SK-N-SH (cell line): Measurements from ENCODE around the gene PTH. TPM values are rescaled to one million over a fixed set of nuclear protein-coding genes. Genes with fewer than 3 reads are reported as not detected.

ENCODE experiments used
- CTCF ChIA-PET: fragments of 300-600, 350-600 bp; formaldehyde crosslinking; extraction: SDS; loops from one replicate; lab custom pipeline; 2021; lab: Yijun Ruan, JAX
- POLR2A ChIA-PET: fragments of 350-600 bp; sonication (Branson Sonifier 250); formaldehyde crosslinking; extraction: SDS; loops from one replicate; lab custom pipeline; 2020; ENCODE audit warnings: antibody characterized with exemption, inconsistent platforms; lab: Yijun Ruan, JAX
- DNase-seq: peaks from one replicate; pipeline ENCODE4 v3.0.0; 2012
- H2AFZ ChIP-seq: fragments of 200-600 bp; sonication (generic); 2 replicates; pipeline ENCODE4 v1.8.1; 2016; ENCODE audit warnings: antibody characterized with exemption, mild to moderate bottlenecking, low read depth
- H3F3A ChIP-seq: fragments of 200-600 bp; sonication (generic); replicated peaks from 2 replicates; pipeline ENCODE3; 2016; ENCODE audit warnings: antibody characterized with exemption, mild to moderate bottlenecking; ENCODE audit not compliant: insufficient read depth
- H3K27ac ChIP-seq, 2 experiments: fragments of 200-500 bp in 1 of 2; fragments of 200-600 bp in 1 of 2; sonication (Bioruptor generic) in 1 of 2; sonication (generic), shearing (Covaris generic) in 1 of 2; 2 replicates each; pipeline versions ENCODE4 v1.5.1 to v1.6.1; 2014 to 2016; ENCODE audit warnings: low read depth in 2 of 2, inconsistent platforms in 1 of 2, low read length in 1 of 2, mild to moderate bottlenecking in 1 of 2, mixed read lengths in 1 of 2
- H3K27me3 ChIP-seq: fragments of 200-600 bp; sonication (generic), shearing (Covaris generic); 2 replicates; pipeline ENCODE4 v1.6.1; 2016; ENCODE audit warnings: mixed run types; ENCODE audit not compliant: insufficient read depth
- H3K36me3 ChIP-seq, 2 experiments: fragments of 200-500 bp in 1 of 2; fragments of 200-600 bp in 1 of 2; sonication (Bioruptor generic) in 1 of 2; sonication (generic) in 1 of 2; replicated peaks in 1 of 2; 2 replicates each; pipeline versions ENCODE3 to v1.5.1; 2014 to 2016; ENCODE audit warnings: low read length in 1 of 2, mild to moderate bottlenecking in 1 of 2; ENCODE audit not compliant: insufficient read depth in 2 of 2, control insufficient read depth in 1 of 2
- H3K4me1 ChIP-seq, 2 experiments: fragments of 200-500 bp in 1 of 2; fragments of 200-600 bp in 1 of 2; sonication (Bioruptor generic) in 1 of 2; sonication (generic), shearing (Covaris generic) in 1 of 2; 2 replicates each; pipeline versions ENCODE4 v1.5.1 to v1.6.1; 2014 to 2016; ENCODE audit warnings: low read depth in 1 of 2, low read length in 1 of 2, mixed run types in 1 of 2; ENCODE audit not compliant: insufficient read depth in 2 of 2, control insufficient read depth in 1 of 2
- H3K4me2 ChIP-seq: fragments of 200-600 bp; sonication (generic), shearing (Covaris generic); 2 replicates; pipeline ENCODE4 v1.6.1; 2017; ENCODE audit warnings: mixed run types
- H3K4me3 ChIP-seq, 2 experiments: fragments of 200-500 bp in 1 of 2; fragments of 200-600 bp in 1 of 2; sonication (Bioruptor generic) in 1 of 2; sonication (generic), shearing (Covaris generic) in 1 of 2; 2 replicates each; pipeline versions ENCODE4 v1.5.1 to v1.8.1; 2014 to 2016; ENCODE audit warnings: low read depth in 2 of 2, inconsistent platforms in 1 of 2, low read length in 1 of 2, mild to moderate bottlenecking in 1 of 2, mixed read lengths in 1 of 2, moderate library complexity in 1 of 2
- H3K79me2 ChIP-seq: fragments of 200-600 bp; sonication (generic); 2 replicates; pipeline ENCODE4 v1.8.1; 2017; ENCODE audit warnings: mild to moderate bottlenecking; ENCODE audit not compliant: insufficient read depth
- H3K9ac ChIP-seq: fragments of 200-600 bp; sonication (generic); 2 replicates; pipeline ENCODE4 v1.6.1; 2017; ENCODE audit warnings: mixed run types
- H3K9me2 ChIP-seq: fragments of 200-600 bp; sonication (generic); 2 replicates; pipeline ENCODE4 v1.6.1; 2017; ENCODE audit warnings: mixed run types
- H3K9me3 ChIP-seq: fragments of 200-600 bp; sonication (generic); 2 replicates; pipeline ENCODE4 v1.6.1; 2017; ENCODE audit warnings: mixed run types, mild to moderate bottlenecking, moderate library complexity
- H4K20me1 ChIP-seq: fragments of 200-600 bp; sonication (generic); 2 replicates; pipeline ENCODE4 v1.6.1; 2017; ENCODE audit warnings: mild to moderate bottlenecking, mixed run types; ENCODE audit not compliant: insufficient read depth
- ELF1 ChIP-seq: IDR thresholded peaks from 2 replicates; pipeline ENCODE4 v1.4.0; 2012
- FOXJ3 ChIP-seq: sonication (generic); formaldehyde crosslinking; IDR thresholded peaks from 2 replicates; pipeline ENCODE4 v1.5.1; 2020; ENCODE audit warnings: mild to moderate bottlenecking, missing genetic modification reagents
- FOXM1 ChIP-seq: IDR thresholded peaks from 2 replicates; pipeline ENCODE4 v1.4.0; 2012; ENCODE audit warnings: low read depth, mild to moderate bottlenecking
- GATA2 ChIP-seq: sonication (generic); formaldehyde crosslinking; IDR thresholded peaks from 2 replicates; pipeline ENCODE4 v1.5.0; 2020; ENCODE audit warnings: mild to moderate bottlenecking, missing genetic modification reagents
- JUND ChIP-seq: IDR thresholded peaks from 2 replicates; pipeline ENCODE4 v1.4.0; 2012
- MXI1 ChIP-seq: IDR thresholded peaks from 2 replicates; pipeline ENCODE4 v1.6.1; 2012; ENCODE audit warnings: mild to moderate bottlenecking, low read depth, low read length, improper control_type of control experiment
- NRF1 ChIP-seq: IDR thresholded peaks from 2 replicates; pipeline ENCODE4 v1.6.1; 2012; ENCODE audit warnings: low read depth, mild to moderate bottlenecking, low read length
- RCOR1 ChIP-seq: fragments of 150-350 bp; IDR thresholded peaks from 2 replicates; pipeline ENCODE4 v1.6.1; 2017; ENCODE audit warnings: antibody characterized with exemption, low read length
- RXRA ChIP-seq: IDR thresholded peaks from 2 replicates; pipeline ENCODE4 v1.4.0; 2012; ENCODE audit warnings: low read depth, mild to moderate bottlenecking, borderline replicate concordance
- SMC3 ChIP-seq: IDR thresholded peaks from 2 replicates; pipeline ENCODE4 v1.6.1; 2012; ENCODE audit warnings: low read depth, low read length, improper control_type of control experiment
- TCF12 ChIP-seq: IDR thresholded peaks from 2 replicates; pipeline ENCODE4 v1.4.0; 2012
- TEAD4 ChIP-seq: IDR thresholded peaks from 2 replicates; pipeline ENCODE4 v1.4.0; 2012; ENCODE audit warnings: mild to moderate bottlenecking, borderline replicate concordance; ENCODE audit not compliant: insufficient read depth
- YY1 ChIP-seq: IDR thresholded peaks from 2 replicates; pipeline ENCODE4 v1.4.0; 2012; ENCODE audit warnings: low read depth, mild to moderate bottlenecking
- WGBS: methylation state at CpG from one replicate; pipeline ENCODE4 v1.1.6; 2017; ENCODE audit warnings: low lambda C conversion rate; 5-methylcytosine and 5-hydroxymethylcytosine counted together
- polyA plus RNA-seq, 3 experiments: library from polyadenylated mRNA; depleted of rRNA; stranded (reverse); fragments of >200 nt; gene quantifications; 2 replicates each; pipeline ENCODE4 v1.2.3, GENCODE V29; 2012
- TF ChIP-seq, protein P1 (sequence below): IDR thresholded peaks from 2 replicates; pipeline ENCODE4 v1.4.0; 2012; ENCODE audit warnings: low read depth
- TF ChIP-seq, protein P2 (sequence below): IDR thresholded peaks from 2 replicates; pipeline ENCODE4 v1.4.0; 2012; ENCODE audit warnings: low read depth, borderline replicate concordance
- TF ChIP-seq, protein P3 (sequence below): IDR thresholded peaks from 2 replicates; pipeline ENCODE4; 2012
- TF ChIP-seq, protein P4 (sequence below): IDR thresholded peaks from 2 replicates; pipeline ENCODE4 v1.6.1; 2012; ENCODE audit warnings: mild to moderate bottlenecking, low read depth, low read length, moderate library complexity
- TF ChIP-seq, protein P5 (sequence below): fragments of 150-350 bp; IDR thresholded peaks from 2 replicates; pipeline ENCODE4 v1.6.1; 2016; ENCODE audit warnings: mild to moderate bottlenecking, low read depth, low read length

The PTH gene
- polyA plus RNA-seq, 1 of the 3 experiments (the other 2 are of a cell fraction): not detected

DNA sequence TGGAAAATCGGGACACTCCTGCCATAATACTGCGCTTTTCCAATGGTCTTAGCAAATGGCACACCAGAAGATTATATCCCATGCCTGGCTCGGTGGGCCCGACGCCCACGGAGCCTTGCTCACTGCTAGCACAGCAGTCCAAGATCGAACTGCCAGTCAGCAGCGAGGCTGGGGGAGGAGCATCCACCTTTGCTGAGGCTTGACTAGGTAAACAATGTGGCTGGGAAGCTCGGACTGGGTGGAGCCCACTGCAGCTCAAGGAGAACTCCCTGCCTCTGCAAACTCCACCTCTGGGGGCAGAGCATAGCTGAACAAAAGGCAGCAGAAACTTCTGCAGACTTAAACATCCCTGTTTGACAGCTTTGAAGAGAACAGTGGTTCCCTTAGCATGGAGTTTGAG, 15.6 kb downstream of the PTH start:
- no peak overlapping the region for H3K4me2 ChIP-seq
- POLR2A ChIA-PET: no interaction called here
- TF ChIP-seq ELF1: no peak
- TF ChIP-seq RCOR1: no peak
- no peak for TF ChIP-seq TEAD4
- TF ChIP-seq GATA2 (CRISPR knock-in tag): no peak
- TF ChIP-seq FOXJ3: no peak
- TF ChIP-seq RXRA: no peak
- TF ChIP-seq YY1: no peak
- TF ChIP-seq, protein P1, sequence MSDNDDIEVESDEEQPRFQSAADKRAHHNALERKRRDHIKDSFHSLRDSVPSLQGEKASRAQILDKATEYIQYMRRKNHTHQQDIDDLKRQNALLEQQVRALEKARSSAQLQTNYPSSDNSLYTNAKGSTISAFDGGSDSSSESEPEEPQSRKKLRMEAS: no peak
- TF ChIP-seq, protein P2, sequence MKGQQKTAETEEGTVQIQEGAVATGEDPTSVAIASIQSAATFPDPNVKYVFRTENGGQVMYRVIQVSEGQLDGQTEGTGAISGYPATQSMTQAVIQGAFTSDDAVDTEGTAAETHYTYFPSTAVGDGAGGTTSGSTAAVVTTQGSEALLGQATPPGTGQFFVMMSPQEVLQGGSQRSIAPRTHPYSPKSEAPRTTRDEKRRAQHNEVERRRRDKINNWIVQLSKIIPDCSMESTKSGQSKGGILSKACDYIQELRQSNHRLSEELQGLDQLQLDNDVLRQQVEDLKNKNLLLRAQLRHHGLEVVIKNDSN: no peak
- no peak for TF ChIP-seq MXI1
- TF ChIP-seq, protein P3, sequence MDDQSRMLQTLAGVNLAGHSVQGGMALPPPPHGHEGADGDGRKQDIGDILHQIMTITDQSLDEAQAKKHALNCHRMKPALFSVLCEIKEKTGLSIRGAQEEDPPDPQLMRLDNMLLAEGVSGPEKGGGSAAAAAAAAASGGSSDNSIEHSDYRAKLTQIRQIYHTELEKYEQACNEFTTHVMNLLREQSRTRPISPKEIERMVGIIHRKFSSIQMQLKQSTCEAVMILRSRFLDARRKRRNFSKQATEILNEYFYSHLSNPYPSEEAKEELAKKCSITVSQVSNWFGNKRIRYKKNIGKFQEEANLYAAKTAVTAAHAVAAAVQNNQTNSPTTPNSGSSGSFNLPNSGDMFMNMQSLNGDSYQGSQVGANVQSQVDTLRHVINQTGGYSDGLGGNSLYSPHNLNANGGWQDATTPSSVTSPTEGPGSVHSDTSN: no peak
- TF ChIP-seq, protein P4, sequence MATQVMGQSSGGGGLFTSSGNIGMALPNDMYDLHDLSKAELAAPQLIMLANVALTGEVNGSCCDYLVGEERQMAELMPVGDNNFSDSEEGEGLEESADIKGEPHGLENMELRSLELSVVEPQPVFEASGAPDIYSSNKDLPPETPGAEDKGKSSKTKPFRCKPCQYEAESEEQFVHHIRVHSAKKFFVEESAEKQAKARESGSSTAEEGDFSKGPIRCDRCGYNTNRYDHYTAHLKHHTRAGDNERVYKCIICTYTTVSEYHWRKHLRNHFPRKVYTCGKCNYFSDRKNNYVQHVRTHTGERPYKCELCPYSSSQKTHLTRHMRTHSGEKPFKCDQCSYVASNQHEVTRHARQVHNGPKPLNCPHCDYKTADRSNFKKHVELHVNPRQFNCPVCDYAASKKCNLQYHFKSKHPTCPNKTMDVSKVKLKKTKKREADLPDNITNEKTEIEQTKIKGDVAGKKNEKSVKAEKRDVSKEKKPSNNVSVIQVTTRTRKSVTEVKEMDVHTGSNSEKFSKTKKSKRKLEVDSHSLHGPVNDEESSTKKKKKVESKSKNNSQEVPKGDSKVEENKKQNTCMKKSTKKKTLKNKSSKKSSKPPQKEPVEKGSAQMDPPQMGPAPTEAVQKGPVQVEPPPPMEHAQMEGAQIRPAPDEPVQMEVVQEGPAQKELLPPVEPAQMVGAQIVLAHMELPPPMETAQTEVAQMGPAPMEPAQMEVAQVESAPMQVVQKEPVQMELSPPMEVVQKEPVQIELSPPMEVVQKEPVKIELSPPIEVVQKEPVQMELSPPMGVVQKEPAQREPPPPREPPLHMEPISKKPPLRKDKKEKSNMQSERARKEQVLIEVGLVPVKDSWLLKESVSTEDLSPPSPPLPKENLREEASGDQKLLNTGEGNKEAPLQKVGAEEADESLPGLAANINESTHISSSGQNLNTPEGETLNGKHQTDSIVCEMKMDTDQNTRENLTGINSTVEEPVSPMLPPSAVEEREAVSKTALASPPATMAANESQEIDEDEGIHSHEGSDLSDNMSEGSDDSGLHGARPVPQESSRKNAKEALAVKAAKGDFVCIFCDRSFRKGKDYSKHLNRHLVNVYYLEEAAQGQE: no peak
- no peak for TF ChIP-seq NRF1
- no peak for TF ChIP-seq FOXM1
- TF ChIP-seq JUND: no peak
- no peak for TF ChIP-seq TCF12
- TF ChIP-seq, protein P5, sequence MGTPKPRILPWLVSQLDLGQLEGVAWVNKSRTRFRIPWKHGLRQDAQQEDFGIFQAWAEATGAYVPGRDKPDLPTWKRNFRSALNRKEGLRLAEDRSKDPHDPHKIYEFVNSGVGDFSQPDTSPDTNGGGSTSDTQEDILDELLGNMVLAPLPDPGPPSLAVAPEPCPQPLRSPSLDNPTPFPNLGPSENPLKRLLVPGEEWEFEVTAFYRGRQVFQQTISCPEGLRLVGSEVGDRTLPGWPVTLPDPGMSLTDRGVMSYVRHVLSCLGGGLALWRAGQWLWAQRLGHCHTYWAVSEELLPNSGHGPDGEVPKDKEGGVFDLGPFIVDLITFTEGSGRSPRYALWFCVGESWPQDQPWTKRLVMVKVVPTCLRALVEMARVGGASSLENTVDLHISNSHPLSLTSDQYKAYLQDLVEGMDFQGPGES: no peak
- TF ChIP-seq SMC3: no peak
- TF ChIP-seq, all 33 proteins: peak for 0

More for the DNA sequence above, 15.6 kb downstream of the PTH start:
- no peak for DNase-seq
- CTCF ChIA-PET: interaction anchor here (1.2 kb wide), 1 partner anchor 95 kb away, joined by 3 read pairs; no protein-coding TSS in a partner anchor
- H3K9me3 ChIP-seq: peaks cover 4% of the 10 kb centered on the region; the same call in 1 of the 2 replicates
- no peaks in the 10 kb centered on the region for H3K9me2 ChIP-seq
- H3K9ac ChIP-seq: no peak overlapping the region
- no peak overlapping the region for H3K4me3 ChIP-seq
- H3K27me3 ChIP-seq: no peaks in the 10 kb centered on the region; the same call in 1 of the 2 replicates
- no peaks in the 10 kb centered on the region for H4K20me1 ChIP-seq
- H3K27ac ChIP-seq: no peak overlapping the region
- no peaks in the 10 kb centered on the region for H3K36me3 ChIP-seq
- no peaks in the 10 kb centered on the region for H3K79me2 ChIP-seq
- no peak overlapping the region for H2AFZ ChIP-seq
- 12% methylated on average over 8 of the region's 9 CpGs for WGBS
- no peaks in the 10 kb centered on the region for H3K4me1 ChIP-seq
- H3F3A ChIP-seq: no peaks in the 10 kb centered on the region
